ENCODE data around the gene EEF2KMT.
"Not testable (repeated sequence)": the region's sequence is repeated elsewhere in the genome, so short reads cannot be mapped to it uniquely, and the experiment has no call there.

The EEF2KMT gene

GRCh38 chr16:5095145-5095830 lies 2.3 kb downstream of the EEF2KMT start:
- not testable (repeated sequence) for DNase-seq

GRCh38 chr16:5093746-5094145 lies 3.8 kb downstream of the EEF2KMT start:
- DNase-seq: not testable (repeated sequence)

GRCh38 chr16:5093081-5093480 lies 4.5 kb downstream of the EEF2KMT start:
- not testable (repeated sequence) for DNase-seq

GRCh38 chr16:5090592-5090991 lies 7.0 kb downstream of the EEF2KMT start:
- not testable (repeated sequence) for DNase-seq

GRCh38 chr16:5089911-5090555 lies 7.6 kb downstream of the EEF2KMT start:
- DNase-seq: not testable (repeated sequence)

GRCh38 chr16:5088936-5089335 lies 8.7 kb downstream of the EEF2KMT start:
- DNase-seq: not testable (repeated sequence)

- not testable (repeated sequence) for DNase-seq
These were observed 9.4 kb downstream of the EEF2KMT start for GRCh38 chr16:5088086-5088790.

- not testable (repeated sequence) for DNase-seq
These were observed 11.9 kb downstream of the EEF2KMT start for GRCh38 chr16:5085716-5086115.

- peak; percentile 31 to 71 for DNase-seq
These were observed 12.8 kb downstream of the EEF2KMT start for GRCh38 chr16:5084802-5085201.

GRCh38 chr16:5084099-5084731 lies 13.4 kb downstream of the EEF2KMT start:
- not testable (repeated sequence) for DNase-seq

- not testable (repeated sequence) for DNase-seq
These were observed 13.9 kb downstream of the EEF2KMT start for GRCh38 chr16:5083646-5084045.

GRCh38 chr16:5080996-5081395 lies 16.6 kb downstream of the EEF2KMT start:
- DNase-seq: not testable (repeated sequence)

GRCh38 chr16:5080461-5080860 lies 17.1 kb downstream of the EEF2KMT start:
- not testable (repeated sequence) for DNase-seq

- DNase-seq: no peak
These were observed 19.0 kb downstream of the EEF2KMT start for GRCh38 chr16:5078626-5079025.

GRCh38 chr16:5077304-5077703 lies 20.3 kb downstream of the EEF2KMT start:
- DNase-seq: no peak

- DNase-seq: no peak
These were observed 22.0 kb downstream of the EEF2KMT start for GRCh38 chr16:5075637-5076036.

- DNase-seq: not testable (repeated sequence)
These were observed 23.8 kb downstream of the EEF2KMT start for GRCh38 chr16:5073771-5074170.

- DNase-seq: no peak
These were observed 24.3 kb downstream of the EEF2KMT start for GRCh38 chr16:5073279-5073629.

GRCh38 chr16:5072334-5073278 lies 25.0 kb downstream of the EEF2KMT start:
- no peak for DNase-seq

- DNase-seq: peak; percentile 81 to 90
These were observed 25.8 kb downstream of the EEF2KMT start, which contains the start of gene ALG1 for GRCh38 chr16:5071681-5072333. Gene ALG1 (plus strand): TSS chr16:5071843. CDS start chr16:5071850, 7 bp downstream.

- DNase-seq: no peak
These were observed 26.3 kb downstream of the EEF2KMT start for GRCh38 chr16:5071341-5071680.
